HepG2 (cell line): Measurements from ENCODE around the gene NTN5. TPM values are rescaled to one million over a fixed set of nuclear protein-coding genes. Genes with fewer than 3 reads are reported as not detected.

Experiments used
- AGO2 ChIP-seq: fragments of 200-400 bp; formaldehyde crosslinking; optimal IDR thresholded peaks from 2 replicates; pipeline ENCODE3; 2017; ENCODE audit warnings: mild to moderate bottlenecking, low read depth, low read length, moderate library complexity
- ATF4 ChIP-seq, 2 experiments: fragments of 450-650 bp in 1 of 2; sonication (generic) in 1 of 2; formaldehyde crosslinking; IDR thresholded peaks; 2 replicates each; pipeline versions ENCODE4 v1.5.0 to v1.8.0; 2020 to 2022; ENCODE audit warnings: mild to moderate bottlenecking in 1 of 2, missing genetic modification reagents in 1 of 2
- CEBPG ChIP-seq: IDR thresholded peaks from 2 replicates; pipeline ENCODE4 v1.6.1; 2016
- E2F1 ChIP-seq: sonication (generic); formaldehyde crosslinking; IDR thresholded peaks from 2 replicates; pipeline ENCODE4 v1.5.0; 2020; ENCODE audit warnings: missing genetic modification reagents
- ELF1 ChIP-seq: sonication (generic); formaldehyde crosslinking; IDR thresholded peaks from 2 replicates; pipeline ENCODE4 v1.4.0; 2020; ENCODE audit warnings: missing genetic modification reagents
- HOXA9 ChIP-seq: sonication (generic); formaldehyde crosslinking; IDR thresholded peaks from 2 replicates; pipeline ENCODE4 v1.8.1; 2022; ENCODE audit warnings: missing genetic modification reagents, mild to moderate bottlenecking, moderate library complexity, borderline replicate concordance
- KLF11 ChIP-seq: IDR thresholded peaks from 2 replicates; pipeline ENCODE4 v1.6.1; 2016; ENCODE audit warnings: missing compliant biosample characterization
- MIER2 ChIP-seq: IDR thresholded peaks from 2 replicates; pipeline ENCODE4 v1.6.1; 2016; ENCODE audit warnings: missing biosample characterization, missing genetic modification reagents
- NFE2L1 ChIP-seq: sonication (generic); formaldehyde crosslinking; IDR thresholded peaks from 2 replicates; pipeline ENCODE4 v1.4.0; 2020; ENCODE audit warnings: missing genetic modification reagents, mild to moderate bottlenecking, borderline replicate concordance
- PRMT3 ChIP-seq: sonication (generic); formaldehyde crosslinking; IDR thresholded peaks from 2 replicates; pipeline ENCODE4 v1.8.1; 2022; ENCODE audit warnings: low read depth, mild to moderate bottlenecking, moderate library complexity, missing genetic modification reagents, borderline replicate concordance
- SIX4 ChIP-seq: sonication (generic); formaldehyde crosslinking; IDR thresholded peaks from 2 replicates; pipeline ENCODE4 v1.4.0; 2020; ENCODE audit warnings: missing genetic modification reagents
- SOX13 ChIP-seq, 3 experiments: fragments of 450-650 bp in 1 of 3; sonication (generic) in 1 of 3; formaldehyde crosslinking in 1 of 3; IDR thresholded peaks in 2 of 3; conservative IDR thresholded peaks in 1 of 3; 2 replicates each; pipeline versions ENCODE4 v1.5.0 to v1.6.1; 2016 to 2020; ENCODE audit warnings: antibody characterized with exemption in 1 of 3, mild to moderate bottlenecking in 1 of 3, missing compliant biosample characterization in 1 of 3, missing genetic modification reagents in 1 of 3, moderate library complexity in 1 of 3
- TBX3 ChIP-seq: fragments of 450-650 bp; IDR thresholded peaks from 2 replicates; pipeline ENCODE4 v1.6.1; 2017; ENCODE audit warnings: antibody characterized with exemption, mild to moderate bottlenecking, inconsistent platforms, borderline replicate concordance
- ZNF160 ChIP-seq: sonication (generic); formaldehyde crosslinking; IDR thresholded peaks from 2 replicates; pipeline ENCODE4 v1.8.0; 2022; ENCODE audit warnings: mild to moderate bottlenecking, inconsistent platforms, missing genetic modification reagents
- ZNF275 ChIP-seq: sonication (generic); formaldehyde crosslinking; IDR thresholded peaks from 2 replicates; pipeline ENCODE4 v1.8.0; 2022; ENCODE audit warnings: missing genetic modification reagents, mild to moderate bottlenecking, inconsistent platforms, borderline replicate concordance
- ZNF329 ChIP-seq: sonication (generic); formaldehyde crosslinking; IDR thresholded peaks from 2 replicates; pipeline ENCODE4 v1.9.0; 2021; ENCODE audit warnings: low read depth, mild to moderate bottlenecking, missing genetic modification reagents
- ZNF543 ChIP-seq: sonication (generic); formaldehyde crosslinking; IDR thresholded peaks from 2 replicates; pipeline ENCODE4 v1.4.0; 2020; ENCODE audit warnings: mild to moderate bottlenecking, missing genetic modification reagents
- ZNF691 ChIP-seq: sonication (generic); formaldehyde crosslinking; IDR thresholded peaks from 2 replicates; pipeline ENCODE4 v1.4.0; 2020; ENCODE audit warnings: missing genetic modification reagents, low read depth, mild to moderate bottlenecking, borderline replicate concordance
- ZNF710 ChIP-seq: sonication (generic); formaldehyde crosslinking; IDR thresholded peaks from 2 replicates; pipeline ENCODE4 v1.5.0; 2020; ENCODE audit warnings: mild to moderate bottlenecking, missing genetic modification reagents, borderline replicate concordance
- ZSCAN21 ChIP-seq: sonication (generic); formaldehyde crosslinking; IDR thresholded peaks from 2 replicates; pipeline ENCODE4 v1.8.0; 2022; ENCODE audit warnings: mild to moderate bottlenecking, missing genetic modification reagents, moderate library complexity, borderline replicate concordance
- polyA plus RNA-seq, 8 experiments: library from polyadenylated mRNA; depleted of rRNA in 3 of 8; stranded (reverse) in 7 of 8; unstranded in 1 of 8; fragments of >200 nt; fragmentation: Illumina TruSeq in 4 of 8; extraction: Trizol in 4 of 8; gene quantifications; 2 replicates each; pipeline versions ENCODE4 v1.2.1 to v1.2.3, GENCODE V29; 2011 to 2016; ENCODE audit warnings: low read depth in 4 of 8, missing spikeins in 1 of 8, mixed read lengths in 1 of 8; ENCODE audit not compliant: insufficient read depth in 1 of 8
- total RNA-seq, 5 experiments: library from RNA; depleted of rRNA; stranded (reverse); fragments of >200 nt; fragmentation: Illumina TruSeq; extraction: Trizol; gene quantifications; 2 replicates each; pipeline ENCODE4 v1.2.3, GENCODE V29; 2016; ENCODE audit warnings: low read depth in 1 of 5

NTN5 gene
- total and polyA plus RNA-seq, 2 of the 13 experiments (the other 11 are each of a cell fraction or from before 2014, with no cell fraction given) = 0.05 TPM; not detected in 1

GRCh38 chr19:48637449-48637947 is 35.3 kb downstream of the NTN5 start (continued):
- TF ChIP-seq E2F1 (CRISPR knock-in tag) (no peak; the same call in 1 of the 2 replicates), AGO2 (no peak), ZNF329 (no peak), KLF11 (peak; percentile 64), NFE2L1 (CRISPR knock-in tag) (peak; percentile 74; the same call in 1 of the 2 replicates), ZNF160 (CRISPR knock-in tag) (peak; percentile 29; the same call in 1 of the 2 replicates), ATF4 (CRISPR knock-in tag; IDR thresholded peaks at IDR 0.05) (peak in 1 of 2 experiments; percentile 64; a peak in 1 of 4 replicates), PRMT3 (CRISPR knock-in tag) (no peak), HOXA9 (CRISPR knock-in tag) (peak; percentile 93), ZNF543 (CRISPR knock-in tag) (peak; percentile 75; the same call in 1 of the 2 replicates), SOX13 (IDR thresholded peaks at IDR 0.05) (no peak), SOX13 (CRISPR knock-in tag; conservative IDR thresholded peaks at IDR 0.05 in 1 of 2, IDR thresholded peaks at IDR 0.05 in 1 of 2) (no peak), ELF1 (CRISPR knock-in tag) (0 out of 2 replicates have a peak, but pooled peaks have one; percentile 12), ZSCAN21 (CRISPR knock-in tag) (peak; percentile 88; the same call in 1 of the 2 replicates), CEBPG (0 out of 2 replicates have a peak, but pooled peaks have one; percentile 37), MIER2 (no peak), TBX3 (peak; percentile 56; the same call in 1 of the 2 replicates), SIX4 (CRISPR knock-in tag) (peak; percentile 19; the same call in 1 of the 2 replicates), ZNF275 (CRISPR knock-in tag) (no peak), ZNF691 (CRISPR knock-in tag) (peak; percentile 68), ZNF710 (CRISPR knock-in tag) (no peak)
